Coronary artery (tissue), 2 donors: Measurements from ENCODE around the gene PIMREG.

Source experiments
- DNase-seq: peaks from one replicate; pipeline ENCODE4 v3.0.0-alpha.2; 2017; ENCODE audit warnings: low spot score
- H3K27ac ChIP-seq, 2 donors: fragments of 200-600 bp; sonication (generic); one replicate each; pipeline ENCODE4 v1.5.1; 2016 to 2019
- H3K4me3 ChIP-seq: fragments of 200-600 bp; sonication (generic); 2 replicates; pipeline ENCODE4 v1.5.1; 2016; ENCODE audit warnings: mild to moderate bottlenecking, moderate library complexity
- TF ChIP-seq, protein P1 (sequence below): fragments of 200-600 bp; sonication (generic); IDR thresholded peaks from one replicate; pipeline ENCODE4 v1.5.1; 2019; ENCODE audit warnings: antibody characterized with exemption

Gene PIMREG

GRCh38 chr17:6496640-6497441 lies 52.6 kb downstream of the PIMREG start:
- Histone ChIP-seq H3K4me3 (no peak overlapping the region), H3K27ac (no peak overlapping the region)
- peak; percentile 45 for DNase-seq
- TF ChIP-seq, protein P1, sequence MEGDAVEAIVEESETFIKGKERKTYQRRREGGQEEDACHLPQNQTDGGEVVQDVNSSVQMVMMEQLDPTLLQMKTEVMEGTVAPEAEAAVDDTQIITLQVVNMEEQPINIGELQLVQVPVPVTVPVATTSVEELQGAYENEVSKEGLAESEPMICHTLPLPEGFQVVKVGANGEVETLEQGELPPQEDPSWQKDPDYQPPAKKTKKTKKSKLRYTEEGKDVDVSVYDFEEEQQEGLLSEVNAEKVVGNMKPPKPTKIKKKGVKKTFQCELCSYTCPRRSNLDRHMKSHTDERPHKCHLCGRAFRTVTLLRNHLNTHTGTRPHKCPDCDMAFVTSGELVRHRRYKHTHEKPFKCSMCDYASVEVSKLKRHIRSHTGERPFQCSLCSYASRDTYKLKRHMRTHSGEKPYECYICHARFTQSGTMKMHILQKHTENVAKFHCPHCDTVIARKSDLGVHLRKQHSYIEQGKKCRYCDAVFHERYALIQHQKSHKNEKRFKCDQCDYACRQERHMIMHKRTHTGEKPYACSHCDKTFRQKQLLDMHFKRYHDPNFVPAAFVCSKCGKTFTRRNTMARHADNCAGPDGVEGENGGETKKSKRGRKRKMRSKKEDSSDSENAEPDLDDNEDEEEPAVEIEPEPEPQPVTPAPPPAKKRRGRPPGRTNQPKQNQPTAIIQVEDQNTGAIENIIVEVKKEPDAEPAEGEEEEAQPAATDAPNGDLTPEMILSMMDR: no peak

GRCh38 chr17:6497496-6498221 lies 53.4 kb downstream of the PIMREG start:
- Histone ChIP-seq H3K27ac (no peak overlapping the region), H3K4me3 (no peak overlapping the region)
- TF ChIP-seq, protein P1: no peak
- DNase-seq: peak; percentile 60

DNA sequence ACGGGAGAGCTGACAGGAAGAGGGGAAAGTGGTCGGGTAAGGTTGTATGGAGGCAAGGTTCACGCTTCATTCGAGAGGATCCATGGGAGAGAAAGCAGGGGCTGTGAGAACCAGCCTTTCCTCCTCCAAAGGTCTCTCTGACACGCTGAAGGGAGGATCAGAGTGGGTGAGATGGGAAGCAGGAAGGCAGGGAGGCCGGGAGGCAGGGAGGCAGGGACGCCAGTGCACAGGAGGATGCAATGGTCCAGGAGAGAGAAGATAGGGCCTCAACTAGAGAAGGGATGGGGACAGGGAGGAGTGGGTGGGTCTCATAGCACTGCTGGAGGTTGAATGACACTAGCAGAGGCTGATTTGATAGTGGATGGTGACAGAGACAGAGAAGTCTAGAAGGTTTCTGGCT lies 54.1 kb downstream of the PIMREG start:
- DNase-seq: peak; percentile 45
- Histone ChIP-seq H3K4me3 (no peak overlapping the region), H3K27ac (no peak overlapping the region)
- TF ChIP-seq, protein P1: no peak

DNA sequence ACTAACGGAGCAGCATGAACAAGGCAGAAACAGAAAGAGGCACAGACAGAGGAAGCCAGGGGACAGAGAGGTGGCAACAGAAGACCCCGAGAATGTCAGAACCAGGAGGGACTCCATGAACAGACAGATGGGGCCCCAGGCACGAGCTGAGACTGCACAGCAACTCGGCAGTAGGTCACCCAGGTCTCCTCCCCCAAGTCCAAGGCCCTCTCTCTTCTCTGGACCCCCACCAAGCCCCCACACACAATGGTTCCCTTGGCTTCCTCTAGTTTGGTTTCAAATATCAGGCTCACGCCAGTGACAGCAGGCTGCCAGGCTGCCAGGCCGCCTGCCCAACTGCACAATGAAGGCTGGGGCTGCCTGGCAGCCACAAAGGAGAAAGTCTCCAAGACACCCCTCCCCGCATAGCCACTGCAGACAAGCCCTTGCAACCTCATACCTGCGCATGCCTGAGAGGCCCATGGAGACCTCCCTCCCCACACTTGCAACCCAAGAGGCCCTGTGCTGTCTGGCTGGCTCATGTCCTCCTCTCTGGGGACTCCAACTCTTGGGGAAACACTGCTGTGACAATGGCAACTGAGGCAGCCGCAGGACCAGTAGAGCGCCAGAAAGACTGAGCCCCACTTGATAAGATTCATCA lies 54.8 kb downstream of the PIMREG start:
- Histone ChIP-seq H3K4me3 (no peak overlapping the region), H3K27ac (no peak overlapping the region)
- TF ChIP-seq, protein P1: no peak
- DNase-seq: peak; percentile 58
